ENCODE results near the gene TRIM31. TPM values are rescaled to one million over a fixed set of nuclear protein-coding genes. Genes with fewer than 3 reads are reported as not detected.

Gene TRIM31, protein sequence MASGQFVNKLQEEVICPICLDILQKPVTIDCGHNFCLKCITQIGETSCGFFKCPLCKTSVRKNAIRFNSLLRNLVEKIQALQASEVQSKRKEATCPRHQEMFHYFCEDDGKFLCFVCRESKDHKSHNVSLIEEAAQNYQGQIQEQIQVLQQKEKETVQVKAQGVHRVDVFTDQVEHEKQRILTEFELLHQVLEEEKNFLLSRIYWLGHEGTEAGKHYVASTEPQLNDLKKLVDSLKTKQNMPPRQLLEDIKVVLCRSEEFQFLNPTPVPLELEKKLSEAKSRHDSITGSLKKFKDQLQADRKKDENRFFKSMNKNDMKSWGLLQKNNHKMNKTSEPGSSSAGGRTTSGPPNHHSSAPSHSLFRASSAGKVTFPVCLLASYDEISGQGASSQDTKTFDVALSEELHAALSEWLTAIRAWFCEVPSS
- total RNA-seq (2022; extraction: Qiagen RNA extraction; ENCODE audit: low read depth): 1.6 to 3.1 TPM (median 2.3 TPM) in 5 replicates

DNA sequence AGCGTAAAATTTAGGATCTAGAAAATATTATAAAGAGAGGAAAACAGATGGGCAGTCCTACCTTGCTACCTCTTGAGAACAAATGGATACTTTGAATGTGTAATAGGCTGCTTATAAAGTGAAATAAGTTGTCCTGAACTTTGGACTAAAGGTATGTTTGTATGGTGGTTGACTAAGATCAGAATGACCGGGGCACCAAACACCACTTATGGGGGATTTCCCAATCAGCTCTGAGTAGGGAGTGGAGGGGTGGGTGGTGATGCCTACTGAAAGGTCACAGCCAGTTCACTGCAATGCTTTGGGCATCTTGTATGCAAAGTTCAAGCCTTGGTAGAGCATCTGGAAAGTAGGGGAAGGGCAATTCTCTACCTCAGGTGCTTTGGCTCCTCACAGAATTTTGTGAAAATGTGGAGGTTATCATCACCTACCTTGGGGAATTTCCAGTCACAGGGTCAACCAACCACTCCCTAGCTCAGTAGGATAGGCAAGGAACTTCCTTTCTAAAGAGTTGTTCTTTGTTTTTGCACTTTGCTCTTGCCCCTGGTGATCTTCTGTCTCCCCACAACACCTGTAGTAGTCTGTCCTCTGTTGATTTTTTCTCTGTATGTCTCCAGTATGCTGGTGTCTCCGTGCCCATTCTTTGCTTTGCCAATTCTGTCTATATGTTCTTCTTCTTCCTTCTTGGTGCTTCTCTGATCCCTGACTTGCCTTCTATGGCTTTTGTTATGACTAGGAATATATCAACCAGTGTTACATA lies at the start of gene TRIM31:
Gene TRIM31 (minus strand): TSS at position 88 of the 757 bp plus-strand sequence. CDS start 285 bp downstream, outside the sequence.

DNA sequence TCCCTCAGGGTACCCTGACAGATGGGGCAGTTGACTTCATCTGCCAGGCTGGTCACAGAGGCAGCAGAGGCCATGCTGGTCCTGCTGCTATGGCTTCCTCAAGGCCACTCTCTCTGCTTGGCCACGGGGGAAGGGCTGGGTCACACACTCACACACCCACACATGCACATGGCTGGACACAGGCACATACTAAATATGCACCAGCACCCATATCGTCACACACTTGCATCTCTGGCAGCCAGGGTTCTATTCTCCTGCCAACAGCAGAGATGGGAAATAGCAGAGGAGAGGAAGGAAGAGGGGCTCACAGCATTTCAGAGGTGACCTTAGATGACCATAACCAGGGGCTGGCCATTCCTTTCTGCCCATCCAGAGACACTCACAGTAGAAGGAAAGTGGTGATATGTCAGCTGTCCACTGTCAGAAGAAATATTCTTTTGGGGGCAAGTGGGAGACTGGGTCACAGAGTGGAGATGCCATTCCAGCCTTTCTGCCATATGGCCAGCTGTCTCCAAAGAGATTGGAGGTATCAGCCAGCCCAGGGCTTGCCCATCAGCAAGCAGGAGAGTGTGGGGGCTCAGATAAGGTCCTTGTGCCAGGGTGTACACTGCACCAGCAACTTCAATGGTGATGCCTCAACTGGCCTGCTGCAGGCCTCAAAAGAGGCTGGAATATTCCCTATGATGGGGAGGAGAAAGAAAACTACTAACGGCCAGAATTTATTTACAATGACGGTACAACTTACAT lies 48.1 kb upstream of the TRIM31 start, which contains the start of gene TRIM10:
Gene TRIM10 (minus strand): TSS at position 427 of the 747 bp plus-strand sequence. CDS start 353 bp downstream, at position 74.

DNA sequence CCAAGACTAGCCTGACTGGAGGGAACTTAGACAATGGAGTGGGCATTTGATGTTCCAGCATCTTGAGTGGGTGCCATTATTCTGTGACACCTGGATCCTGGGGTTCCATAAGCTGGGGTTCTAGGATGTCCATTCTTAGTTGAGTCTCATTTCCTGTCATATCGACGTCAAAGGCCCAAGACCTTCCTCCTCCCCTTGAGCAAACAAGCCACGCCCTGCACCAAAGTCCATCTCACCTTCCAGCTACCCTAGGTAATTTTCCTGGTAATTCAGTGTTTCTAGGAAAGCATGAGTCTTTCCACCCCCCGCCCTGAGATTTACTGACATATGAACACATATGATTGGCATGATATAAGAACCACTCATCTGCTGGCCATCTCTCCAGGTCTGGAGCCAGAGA lies 22.9 kb upstream of the TRIM31 start, which contains the start of gene TRIM40:
Gene TRIM40 (plus strand): TSS at position 384 of the 400 bp plus-strand sequence. CDS start 897 bp downstream, outside the sequence.

DNA sequence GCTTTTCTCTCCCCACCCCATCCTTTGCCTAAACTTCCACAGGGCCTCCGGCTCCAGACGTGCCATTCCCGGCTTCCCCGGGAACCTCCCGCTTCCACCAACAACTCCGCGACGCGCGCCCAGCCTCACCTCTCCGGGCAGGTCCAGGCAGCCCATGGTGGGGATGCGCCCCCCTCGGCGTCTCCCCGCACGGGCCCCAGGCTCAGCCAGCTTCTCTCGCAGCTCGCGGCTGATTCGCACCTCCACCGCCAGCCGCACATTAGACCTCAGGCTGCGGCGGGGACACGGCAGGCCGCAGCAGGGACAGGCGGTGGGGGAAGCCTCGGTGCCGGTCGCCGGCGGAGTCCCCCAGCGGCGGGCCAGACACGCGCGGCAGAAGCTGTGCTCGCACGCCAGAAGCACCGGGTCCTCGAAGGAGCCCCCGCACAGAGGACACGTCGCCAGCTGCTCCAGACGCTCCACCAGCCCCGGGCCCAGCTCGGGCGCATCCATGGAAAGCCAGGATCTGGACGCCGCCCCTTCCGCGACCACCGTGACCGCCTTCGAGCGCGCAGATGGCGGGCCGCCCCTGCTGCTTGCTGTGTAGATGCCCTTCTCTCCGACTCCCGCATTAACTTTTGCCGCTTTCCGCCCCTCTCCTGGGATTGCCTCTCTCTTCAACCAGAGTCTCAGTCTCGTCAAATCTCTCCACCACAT lies 37.6 kb downstream of the TRIM31 start, which contains the start of gene RNF39:
Gene RNF39 (minus strand): TSS at position 676 of the 696 bp plus-strand sequence. CDS start 184 bp downstream, at position 492.

DNA sequence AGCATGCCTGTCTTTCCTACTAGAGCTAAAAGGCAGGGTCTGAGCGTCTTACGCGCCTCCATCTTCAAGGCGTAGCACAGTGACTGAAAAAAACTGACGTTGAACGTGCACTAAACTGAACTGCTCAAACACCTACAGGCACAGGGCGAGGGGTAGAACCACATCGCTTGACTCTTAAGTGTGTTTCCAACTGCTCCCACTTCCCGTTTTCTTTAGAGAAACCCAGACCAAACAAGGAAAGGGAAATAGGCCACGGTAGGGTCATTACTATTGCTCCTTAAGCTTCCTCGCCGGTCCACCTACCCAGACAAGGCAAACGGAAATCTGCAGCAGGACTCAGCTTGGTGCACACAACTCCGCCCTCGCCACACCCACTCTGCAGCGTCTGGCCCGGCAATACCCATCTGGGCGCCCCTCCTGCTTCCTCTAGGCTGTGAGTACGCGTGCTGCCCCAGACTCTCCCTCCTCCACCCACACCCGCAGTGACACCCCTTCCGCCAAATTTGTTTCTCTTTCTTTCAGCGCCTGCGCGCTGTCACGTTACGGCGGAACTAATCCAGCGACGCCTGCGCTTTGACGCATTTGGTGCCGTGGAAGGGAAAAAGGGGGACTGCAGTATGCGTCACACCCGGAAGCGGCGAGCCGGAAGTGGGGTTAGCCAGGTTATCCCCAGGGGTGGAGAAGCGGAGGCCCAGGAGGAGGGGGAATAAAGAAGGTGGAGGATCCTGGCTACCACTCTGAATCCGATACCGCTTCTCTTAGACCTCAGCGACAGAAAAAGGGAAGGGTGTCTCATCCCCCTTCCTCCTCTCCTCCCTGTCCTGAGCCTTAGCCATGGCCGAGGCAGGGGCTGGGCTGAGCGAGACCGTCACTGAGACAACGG lies 46.1 kb downstream of the TRIM31 start, which contains the start of gene PPP1R11:
Gene PPP1R11 (plus strand): TSS at position 622 of the 883 bp plus-strand sequence. CDS start 213 bp downstream, at position 835.

DNA sequence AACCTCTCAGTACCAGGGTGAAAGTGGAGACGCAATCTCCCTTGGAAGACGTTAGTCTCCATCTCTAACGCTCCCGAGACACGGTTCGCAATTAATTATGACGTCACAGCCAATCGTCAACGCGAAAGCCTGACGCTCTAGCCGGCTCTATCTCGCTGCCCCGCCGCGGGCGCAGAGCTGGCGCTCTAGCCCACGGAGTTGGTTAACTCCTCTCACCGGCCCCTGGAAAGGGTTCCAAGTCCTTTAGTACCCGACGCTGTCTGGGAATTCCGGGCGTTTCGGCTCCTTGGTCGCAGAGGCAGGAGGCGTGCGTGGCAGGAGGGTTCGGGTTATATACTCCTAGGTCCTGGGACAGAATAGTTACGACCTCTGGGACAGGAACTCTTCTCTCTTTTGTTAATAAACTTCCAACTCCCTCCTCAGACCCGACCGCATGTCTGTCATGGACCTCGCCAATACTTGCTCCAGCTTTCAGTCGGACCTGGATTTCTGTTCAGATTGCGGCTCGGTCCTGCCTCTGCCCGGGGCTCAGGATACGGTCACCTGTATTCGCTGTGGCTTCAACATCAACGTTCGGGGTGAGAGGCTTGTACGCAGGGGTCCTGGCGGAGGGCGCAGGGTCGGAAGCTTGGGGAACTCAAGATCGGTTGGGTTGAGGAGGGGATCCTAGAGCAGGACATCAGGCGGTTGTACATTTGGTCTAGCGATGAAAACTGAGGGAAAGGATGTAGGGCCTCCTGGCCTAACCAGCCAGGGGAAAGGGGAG lies 51.6 kb downstream of the TRIM31 start, which contains the start of gene POLR1H:
Gene POLR1H (plus strand): TSS at position 174 of the 766 bp plus-strand sequence. CDS start 260 bp downstream, at position 434.

Other genes starting within 250 kb of the TRIM31 start
- gene HLA-A, start 170.6 kb downstream of the TRIM31 start, total RNA-seq (2022; extraction: Qiagen RNA extraction; ENCODE audit: low read depth): 113 to 153 TPM (median 141 TPM) in 5 replicates
- gene POLR1H, start 51.8 kb downstream of the TRIM31 start, total RNA-seq (2022; extraction: Qiagen RNA extraction; ENCODE audit: low read depth): 26.6 to 38.4 TPM (median 34.8 TPM) in 5 replicates
- gene PPP1R11, start 45.9 kb downstream of the TRIM31 start, total RNA-seq (2022; extraction: Qiagen RNA extraction; ENCODE audit: low read depth): 41.2 to 47.5 TPM (median 42.1 TPM) in 5 replicates
- 0.03 to 0.06 TPM in 2 of 5 replicates, not detected in the others for gene RNF39, start 37.3 kb downstream of the TRIM31 start, total RNA-seq (2022; extraction: Qiagen RNA extraction; ENCODE audit: low read depth)
- not detected in 5 replicates for gene TRIM40, start 23.1 kb upstream of the TRIM31 start, total RNA-seq (2022; extraction: Qiagen RNA extraction; ENCODE audit: low read depth)
- not detected in 5 replicates for gene TRIM10, start 48.1 kb upstream of the TRIM31 start, total RNA-seq (2022; extraction: Qiagen RNA extraction; ENCODE audit: low read depth)
- gene TRIM15, start 50.5 kb upstream of the TRIM31 start, total RNA-seq (2022; extraction: Qiagen RNA extraction; ENCODE audit: low read depth): 0.20 TPM in 1 of 5 replicates, not detected in the others
- gene TRIM26, start 100.3 kb upstream of the TRIM31 start, total RNA-seq (2022; extraction: Qiagen RNA extraction; ENCODE audit: low read depth): 25.0 to 27.0 TPM (median 26.6 TPM) in 5 replicates
- 7.4 to 9.1 TPM (median 8.1 TPM) in 5 replicates for gene TRIM39, start 213.8 kb upstream of the TRIM31 start, total RNA-seq (2022; extraction: Qiagen RNA extraction; ENCODE audit: low read depth)
- gene RPP21, start 232.1 kb upstream of the TRIM31 start, total RNA-seq (2022; extraction: Qiagen RNA extraction; ENCODE audit: low read depth): 54.6 to 73.4 TPM (median 72.6 TPM) in 5 replicates

Data from A549 treated with RU486 at 1 μM for 4 hours (cell line).